B cell (primary cell): ENCODE data around the gene NLGN4X. TPM values are rescaled to one million over a fixed set of nuclear protein-coding genes. Genes with fewer than 3 reads are reported as not detected.

ENCODE experiments used
- ATAC-seq: fragments of 200-7000 bp; cut with Tn5 transposase; one replicate; pipeline ENCODE4 v1.10.0; 2021; ENCODE audit warnings: low read depth, mild to moderate bottlenecking, moderate number of reproducible peaks, moderate library complexity
- CTCF ChIA-PET: fragments of 350-600 bp; sonication (Branson Sonifier 250); formaldehyde crosslinking; loops from one replicate; lab custom pipeline; 2021; ENCODE audit warnings: antibody characterized with exemption, inconsistent platforms; lab: Charles Lee
- POLR2A ChIA-PET: fragments of 350-600 bp; sonication (Branson Sonifier 250); formaldehyde crosslinking; loops from one replicate; lab custom pipeline; 2021; ENCODE audit warnings: antibody characterized with exemption; lab: Charles Lee
- DNase-seq: peaks from one replicate; pipeline ENCODE4 v3.0.0; 2013
- H2AFZ ChIP-seq: 2 replicates; pipeline ENCODE4 v1.6.1; 2012; ENCODE audit warnings: mild to moderate bottlenecking, low read depth, low read length; ENCODE audit not compliant: insufficient read depth, poor library complexity, severe bottlenecking
- H3K27ac ChIP-seq, 2 donors: 1 replicate in 1 of 2; 2 replicates in 1 of 2; pipeline ENCODE4 v1.5.1; 2012 to 2013; ENCODE audit warnings: low read length in 2 of 2, mild to moderate bottlenecking in 2 of 2, moderate library complexity in 1 of 2
- H3K27me3 ChIP-seq, 4 experiments: fragments of 200-600 bp in 1 of 4; sonication (generic) in 1 of 4; replicated peaks in 1 of 4; 1 replicate in 2 of 4; 2 replicates in 2 of 4; pipeline versions ENCODE4 v1.6.1 to v1.7.0; 2013 to 2016; ENCODE audit warnings: low read length in 3 of 4, mild to moderate bottlenecking in 2 of 4, mixed read lengths in 1 of 4, moderate library complexity in 1 of 4; ENCODE audit not compliant: insufficient read depth in 4 of 4, control insufficient read depth in 3 of 4; ENCODE audit errors: control extremely low read depth in 1 of 4
- H3K36me3 ChIP-seq, 2 experiments: replicated peaks in 1 of 2; 1 replicate in 1 of 2; 2 replicates in 1 of 2; pipeline versions ENCODE4 v1.6.1 to v1.7.1; 2013; ENCODE audit warnings: low read length in 1 of 2; ENCODE audit not compliant: insufficient read depth in 2 of 2, control insufficient read depth in 1 of 2; ENCODE audit errors: control extremely low read depth in 1 of 2, extremely low read depth in 1 of 2
- H3K4me1 ChIP-seq, 2 donors: fragments of 200-600 bp in 1 of 2; sonication (generic) in 1 of 2; 1 replicate in 1 of 2; 2 replicates in 1 of 2; pipeline versions ENCODE4 v1.5.1 to v1.6.1; 2013 to 2017; ENCODE audit warnings: low read length in 2 of 2; ENCODE audit not compliant: control insufficient read depth in 2 of 2, insufficient read depth in 2 of 2
- H3K4me2 ChIP-seq: replicated peaks from 2 replicates; pipeline ENCODE3; 2012; ENCODE audit warnings: mild to moderate bottlenecking, low read depth, low read length; ENCODE audit not compliant: poor library complexity, severe bottlenecking
- H3K4me3 ChIP-seq, 5 experiments: fragments of 200-600 bp in 1 of 5; sonication (generic) in 1 of 5; 1 replicate in 3 of 5; 2 replicates in 2 of 5; pipeline versions ENCODE4 v1.5.1 to v1.7.0; 2011 to 2016; ENCODE audit warnings: low read length in 4 of 5, mild to moderate bottlenecking in 4 of 5, low read depth in 2 of 5, control low read depth in 1 of 5, moderate library complexity in 1 of 5; ENCODE audit not compliant: insufficient read depth in 1 of 5; ENCODE audit errors: control extremely low read depth in 1 of 5, extremely low read depth in 1 of 5
- H3K79me2 ChIP-seq: fragments of 200-600 bp; sonication (generic); one replicate; pipeline ENCODE4 v1.6.0; 2016; ENCODE audit warnings: low read length; ENCODE audit not compliant: control insufficient read depth, insufficient read depth
- H3K9ac ChIP-seq: fragments of 200-600 bp; sonication (generic); 2 replicates; pipeline ENCODE4 v1.6.1; 2017; ENCODE audit warnings: mild to moderate bottlenecking, low read length, moderate library complexity
- H3K9me3 ChIP-seq, 3 donors: one replicate each; pipeline versions ENCODE4 v1.6.1 to v1.7.1; 2013; ENCODE audit warnings: low read length in 2 of 3; ENCODE audit not compliant: control insufficient read depth in 2 of 3, insufficient read depth in 1 of 3; ENCODE audit errors: control extremely low read depth in 1 of 3
- H4K20me1 ChIP-seq: 2 replicates; pipeline ENCODE4 v1.6.0; 2012; ENCODE audit warnings: mild to moderate bottlenecking, low read length; ENCODE audit not compliant: insufficient read depth, control insufficient read depth, poor library complexity, severe bottlenecking
- H3K27ac Mint-ChIP-seq: one replicate; pipeline ENCODE4 v1.8.0; 2021; ENCODE audit warnings: mixed read lengths
- H3K27me3 Mint-ChIP-seq: one replicate; pipeline ENCODE4 v1.8.0; 2021; ENCODE audit warnings: mixed read lengths
- H3K4me1 Mint-ChIP-seq: one replicate; pipeline ENCODE4 v1.8.0; 2021; ENCODE audit warnings: mixed read lengths
- H3K4me3 Mint-ChIP-seq: one replicate; pipeline ENCODE4 v1.8.0; 2021; ENCODE audit warnings: mixed read lengths
- H3K9me3 Mint-ChIP-seq: one replicate; pipeline ENCODE4 v1.8.0; 2022; ENCODE audit warnings: mixed read lengths; ENCODE audit not compliant: insufficient read depth
- EZH2 ChIP-seq: IDR thresholded peaks from 2 replicates; pipeline ENCODE4 v1.6.1; 2012; ENCODE audit warnings: borderline replicate concordance, low read depth, mild to moderate bottlenecking, moderate library complexity, low read length; ENCODE audit not compliant: insufficient read depth, poor library complexity, severe bottlenecking
- WGBS: methylation state at CpG from one replicate; pipeline ENCODE4 v1.1.5; 2013; ENCODE audit warnings: missing lambda C conversion rate; ENCODE audit not compliant: insufficient coverage; 5-methylcytosine and 5-hydroxymethylcytosine counted together
- intact Hi-C: fragments of 100-400 bp; cut with micrococcal nuclease; formaldehyde crosslinking; loops from one replicate; pipeline ENCODE4 v1.10.0; 2022
- polyA plus RNA-seq: library from polyadenylated mRNA; depleted of rRNA; stranded (reverse); fragments of >200 nt; gene quantifications from 2 replicates; pipeline ENCODE4 v1.2.3, GENCODE V29; 2012
- total RNA-seq, 2 donors: library from RNA; stranded (reverse); fragments of 120-200 nt in 1 of 2; gene quantifications; 1 replicate in 1 of 2; 2 replicates in 1 of 2; pipeline versions ENCODE4 v1.2.3 to v1.2.4, GENCODE V29; 2013 to 2022
- TF ChIP-seq, protein P1 (sequence below): fragments of 200-600 bp; IDR thresholded peaks from one replicate; pipeline ENCODE4 v1.8.0; 2022; ENCODE audit warnings: antibody characterized with exemption, mild to moderate bottlenecking

Gene NLGN4X
- total and polyA plus RNA-seq, 2 donors (not counting 1 experiment from before 2014, with no cell fraction given) = 0.09 to 0.34 TPM

GRCh38 chrX:6129195-6129594 is 99.5 kb downstream of the NLGN4X start:
- H3K4me1 ChIP-seq = no peaks in the 10 kb centered on the region
- H3K9ac ChIP-seq = no peak overlapping the region
- ChIA-PET POLR2A (no interaction called here), CTCF (no interaction called here)
- Mint-ChIP-seq H3K4me1 (no peaks in the 10 kb centered on the region), H3K4me3 (no peak overlapping the region), H3K27me3 (no peaks in the 10 kb centered on the region), H3K27ac (no peak overlapping the region), H3K9me3 (no peaks in the 10 kb centered on the region)
- intact Hi-C loops = no loop called here
- H4K20me1 ChIP-seq = no peaks in the 10 kb centered on the region
- H3K27ac ChIP-seq = no peak overlapping the region
- no peak overlapping the region for H3K4me2 ChIP-seq
- H3K9me3 ChIP-seq = no peaks in the 10 kb centered on the region
- TF ChIP-seq, protein P1, sequence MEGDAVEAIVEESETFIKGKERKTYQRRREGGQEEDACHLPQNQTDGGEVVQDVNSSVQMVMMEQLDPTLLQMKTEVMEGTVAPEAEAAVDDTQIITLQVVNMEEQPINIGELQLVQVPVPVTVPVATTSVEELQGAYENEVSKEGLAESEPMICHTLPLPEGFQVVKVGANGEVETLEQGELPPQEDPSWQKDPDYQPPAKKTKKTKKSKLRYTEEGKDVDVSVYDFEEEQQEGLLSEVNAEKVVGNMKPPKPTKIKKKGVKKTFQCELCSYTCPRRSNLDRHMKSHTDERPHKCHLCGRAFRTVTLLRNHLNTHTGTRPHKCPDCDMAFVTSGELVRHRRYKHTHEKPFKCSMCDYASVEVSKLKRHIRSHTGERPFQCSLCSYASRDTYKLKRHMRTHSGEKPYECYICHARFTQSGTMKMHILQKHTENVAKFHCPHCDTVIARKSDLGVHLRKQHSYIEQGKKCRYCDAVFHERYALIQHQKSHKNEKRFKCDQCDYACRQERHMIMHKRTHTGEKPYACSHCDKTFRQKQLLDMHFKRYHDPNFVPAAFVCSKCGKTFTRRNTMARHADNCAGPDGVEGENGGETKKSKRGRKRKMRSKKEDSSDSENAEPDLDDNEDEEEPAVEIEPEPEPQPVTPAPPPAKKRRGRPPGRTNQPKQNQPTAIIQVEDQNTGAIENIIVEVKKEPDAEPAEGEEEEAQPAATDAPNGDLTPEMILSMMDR = no peak
- no peak for TF ChIP-seq EZH2
- no peaks in the 10 kb centered on the region for H3K36me3 ChIP-seq
- H3K79me2 ChIP-seq = no peaks in the 10 kb centered on the region
- H3K27me3 ChIP-seq = no peaks in the 10 kb centered on the region
- no peak for ATAC-seq
- no peak overlapping the region for H3K4me3 ChIP-seq
- DNase-seq = no peak
- H2AFZ ChIP-seq = no peak overlapping the region

- no peaks in the 10 kb centered on the region for H3K4me1 ChIP-seq
- ATAC-seq (no peak), DNase-seq (no peak)
- CTCF ChIA-PET = no interaction called here
- H3K79me2 ChIP-seq = no peaks in the 10 kb centered on the region
- Mint-ChIP-seq H3K4me3 (no peak overlapping the region), H3K27ac (no peak overlapping the region), H3K4me1 (no peaks in the 10 kb centered on the region), H3K9me3 (no peaks in the 10 kb centered on the region), H3K27me3 (no peaks in the 10 kb centered on the region)
- no peaks in the 10 kb centered on the region for H3K9me3 ChIP-seq
- H3K36me3 ChIP-seq = no peaks in the 10 kb centered on the region
- H4K20me1 ChIP-seq = no peaks in the 10 kb centered on the region
- intact Hi-C loops = no loop called here
- H3K27me3 ChIP-seq = no peaks in the 10 kb centered on the region
- H3K4me2 ChIP-seq = no peak overlapping the region
- H3K4me3 ChIP-seq = no peak overlapping the region
- no peak overlapping the region for H3K9ac ChIP-seq
- no peak overlapping the region for H2AFZ ChIP-seq
- no CpG with 5 or more reads among the region's 2 CpGs for WGBS
- no peak overlapping the region for H3K27ac ChIP-seq
- TF ChIP-seq, protein P1 = no peak
- TF ChIP-seq EZH2 = no peak
- POLR2A ChIA-PET = no interaction called here
Observed at GRCh38 chrX:6120329-6120728, 108.3 kb downstream of the NLGN4X start.
